ENCODE data around the gene KMT2D.

DNA sequence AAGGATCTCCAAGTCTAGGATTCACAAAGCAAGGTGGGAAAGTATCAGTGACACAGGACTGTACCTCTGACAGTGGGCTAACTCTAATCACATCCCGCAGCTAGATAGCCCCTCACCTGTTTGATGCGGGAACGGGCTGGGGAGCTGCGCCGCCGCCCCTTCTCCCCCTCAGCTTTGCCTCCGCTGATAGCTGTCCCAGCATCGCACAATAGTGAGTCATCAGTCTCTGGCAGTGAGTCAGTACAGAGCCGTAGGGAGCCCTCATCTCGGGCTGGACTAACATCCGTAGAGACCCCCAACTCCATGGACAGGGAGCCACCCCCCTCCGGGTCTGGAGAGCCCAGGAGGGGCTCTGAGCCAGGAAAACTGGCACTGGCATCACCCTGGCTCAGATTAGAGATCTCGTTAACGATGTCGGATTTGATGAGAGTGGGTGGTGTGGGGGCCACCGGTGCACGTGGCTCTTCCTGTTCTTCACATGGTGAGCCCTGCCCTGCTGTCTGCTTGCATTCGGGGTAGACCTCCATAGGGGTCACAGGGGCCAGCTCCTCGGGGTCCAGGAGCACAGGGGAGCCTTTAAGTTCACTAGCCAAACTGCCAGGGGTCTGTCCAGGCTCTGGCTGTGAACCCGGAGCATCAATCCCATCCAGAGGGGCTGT, 10.9 kb downstream of the KMT2D start:
- TF ChIP-seq CTCF (IDR thresholded peaks at IDR 0.05), result no peak
- TF ChIP-seq EZH2 (IDR thresholded peaks at IDR 0.05), result no peak
